T-cell (primary cell): ENCODE measurements around the gene SVIL. TPM values are rescaled to one million over a fixed set of nuclear protein-coding genes. Genes with fewer than 3 reads are reported as not detected.

Source experiments
- ATAC-seq, 4 experiments: fragments of 200-7000 bp in 3 of 4; fragments of 150-1000 bp in 1 of 4; cut with Tn5 transposase; replicated peaks in 1 of 4; 1 replicate in 3 of 4; 2 replicates in 1 of 4; pipeline ENCODE4 v1.10.0; 2021; ENCODE audit warnings: moderate library complexity in 3 of 4, mild to moderate bottlenecking in 2 of 4, moderate number of reproducible peaks in 1 of 4
- CTCF ChIA-PET, 2 donors: fragments of 300-600 bp; sonication (Branson Sonifier 250); formaldehyde crosslinking; loops; one replicate each; lab custom pipeline; 2022; ENCODE audit warnings: antibody characterized with exemption in 2 of 2; lab: Charles Lee
- POLR2A ChIA-PET, 2 donors: fragments of 300-600 bp; sonication (Branson Sonifier 250); formaldehyde crosslinking; loops; one replicate each; lab custom pipeline; 2022; ENCODE audit warnings: antibody characterized with exemption in 2 of 2; lab: Charles Lee
- DNase-seq, 35 experiments: peaks; one replicate each; pipeline versions ENCODE4 v3.0.0 to v3.0.0-alpha.2; 2013 to 2023
- H3K27ac ChIP-seq: one replicate; pipeline ENCODE4 v1.5.1; 2013; ENCODE audit warnings: low read length
- H3K27me3 ChIP-seq, 2 experiments: replicated peaks in 1 of 2; 1 replicate in 1 of 2; 2 replicates in 1 of 2; pipeline versions ENCODE4 v1.6.1 to v1.7.0; 2013; ENCODE audit warnings: low read length in 1 of 2, mixed read lengths in 1 of 2; ENCODE audit not compliant: control insufficient read depth in 2 of 2, insufficient read depth in 2 of 2; ENCODE audit errors: extremely low read depth in 1 of 2
- H3K36me3 ChIP-seq, 2 donors: 1 replicate in 1 of 2; 2 replicates in 1 of 2; pipeline versions ENCODE4 v1.6.1 to v1.7.0; 2013; ENCODE audit warnings: low read length in 1 of 2; ENCODE audit not compliant: control insufficient read depth in 2 of 2, insufficient read depth in 1 of 2; ENCODE audit errors: extremely low read depth in 1 of 2
- H3K4me1 ChIP-seq, 2 experiments: 1 replicate in 1 of 2; 2 replicates in 1 of 2; pipeline versions ENCODE4 v1.6.1 to v1.7.0; 2013; ENCODE audit warnings: low read length in 2 of 2, mixed read lengths in 1 of 2; ENCODE audit not compliant: insufficient read depth in 2 of 2, control insufficient read depth in 1 of 2; ENCODE audit errors: extremely low read depth in 1 of 2
- H3K4me3 ChIP-seq, 2 donors: 1 replicate in 1 of 2; 2 replicates in 1 of 2; pipeline versions ENCODE4 v1.5.1 to v1.7.0; 2013; ENCODE audit warnings: mild to moderate bottlenecking in 2 of 2, low read length in 1 of 2, moderate library complexity in 1 of 2; ENCODE audit not compliant: control insufficient read depth in 1 of 2; ENCODE audit errors: extremely low read depth in 1 of 2
- H3K9me3 ChIP-seq: 2 replicates; pipeline ENCODE4 v1.7.0; 2013
- H3K27ac Mint-ChIP-seq, 2 donors: one replicate each; pipeline ENCODE4 v1.8.0; 2020 to 2021; ENCODE audit warnings: mild to moderate bottlenecking in 2 of 2, mixed read lengths in 2 of 2
- H3K27me3 Mint-ChIP-seq, 2 donors: one replicate each; pipeline ENCODE4 v1.8.0; 2021 to 2022; ENCODE audit warnings: mixed read lengths in 2 of 2
- H3K36me3 Mint-ChIP-seq: one replicate; pipeline ENCODE4 v1.8.0; 2021; ENCODE audit warnings: mixed read lengths
- H3K4me1 Mint-ChIP-seq, 3 donors: one replicate each; pipeline ENCODE4 v1.8.0; 2020 to 2022; ENCODE audit warnings: mixed read lengths in 3 of 3, mild to moderate bottlenecking in 1 of 3
- H3K4me3 Mint-ChIP-seq, 3 donors: one replicate each; pipeline ENCODE4 v1.8.0; 2020 to 2022; ENCODE audit warnings: mild to moderate bottlenecking in 3 of 3, mixed read lengths in 3 of 3, moderate library complexity in 3 of 3
- H3K9me3 Mint-ChIP-seq, 3 donors: one replicate each; pipeline ENCODE4 v1.8.0; 2020 to 2022; ENCODE audit warnings: mixed read lengths in 3 of 3
- WGBS: methylation state at CpG from one replicate; pipeline ENCODE4 v1.1.5; 2013; ENCODE audit warnings: missing lambda C conversion rate; ENCODE audit not compliant: insufficient coverage; 5-methylcytosine and 5-hydroxymethylcytosine counted together
- total RNA-seq, 35 experiments: library from RNA in 6 of 35; stranded (reverse) in 6 of 35; fragments of 120-200 nt in 1 of 35; gene quantifications; one replicate each; pipeline versions ENCODE4 v1.2.1 to v1.2.4 and lab custom pipeline; 2013 to 2026

SVIL gene
- total RNA-seq, 5 donors from 2014 or later (not counting 1 experiment from before 2014, with no cell fraction given) = 17.4 to 45.6 (median 19.6) TPM

GRCh38 chr10:29559996-29560395 is 74.8 kb downstream of the SVIL start:
- POLR2A ChIA-PET = no interaction called here
- ATAC-seq = no peak
- WGBS = 100% methylated on average over 1 of the region's 4 CpGs

DNA sequence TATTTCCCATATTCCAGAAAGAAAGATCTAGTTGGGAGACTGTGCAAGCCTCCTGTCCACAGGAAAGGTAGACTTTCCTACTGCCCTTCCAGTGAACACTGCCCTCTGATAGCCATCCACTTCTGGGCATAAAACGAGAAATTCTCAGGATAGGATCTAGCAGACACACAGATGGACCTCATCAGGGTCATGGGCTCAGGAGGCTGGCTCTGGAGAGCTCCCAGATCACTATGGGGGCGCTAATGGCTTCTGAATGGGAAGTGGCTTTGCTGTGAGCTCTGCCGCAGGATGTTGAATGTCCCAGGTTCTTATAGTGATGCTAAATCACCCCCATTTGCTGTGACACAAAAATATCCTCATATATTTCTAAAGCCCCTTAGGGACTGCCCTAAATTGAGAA is 77.1 kb downstream of the SVIL start:
- ATAC-seq (no peak), DNase-seq (no peak)
- Histone ChIP-seq H3K36me3 (peaks cover 5 to 9% of the 10 kb centered on the region in 2 donors), H3K9me3 (no peaks in the 10 kb centered on the region), H3K27me3 (no peaks in the 10 kb centered on the region), H3K27ac (no peak overlapping the region), H3K4me1 (no peaks in the 10 kb centered on the region), H3K4me3 (no peak overlapping the region)
- Mint-ChIP-seq H3K36me3 (peaks cover 25% of the 10 kb centered on the region), H3K27me3 (no peaks in the 10 kb centered on the region), H3K4me3 (no peak overlapping the region), H3K4me1 (no peaks in the 10 kb centered on the region), H3K27ac (no peak overlapping the region), H3K9me3 (no peaks in the 10 kb centered on the region)
- WGBS = 50% methylated on average over 1 of the region's 3 CpGs
- POLR2A ChIA-PET = no interaction called here
- CTCF ChIA-PET = no interaction called here

More at GRCh38 chr10:29559996-29560395, 74.8 kb downstream of the SVIL start:
- H3K4me1 Mint-ChIP-seq = no peaks in the 10 kb centered on the region
- peaks cover 0 to 4% of the 10 kb centered on the region in 2 donors for H3K36me3 ChIP-seq
- no peaks in the 10 kb centered on the region for H3K27me3 ChIP-seq
- H3K4me3 Mint-ChIP-seq = no peak overlapping the region
- no peak overlapping the region for H3K27ac Mint-ChIP-seq
- no peaks in the 10 kb centered on the region for H3K9me3 Mint-ChIP-seq
- H3K4me1 ChIP-seq = no peaks in the 10 kb centered on the region
- H3K36me3 Mint-ChIP-seq = peaks cover 26% of the 10 kb centered on the region
- DNase-seq = no peak
- CTCF ChIA-PET = interaction anchor here in 1 of 2 donors (0.7 kb wide), 1 partner anchor 99 kb away, joined by 3 read pairs; no protein-coding TSS in a partner anchor
- no peak overlapping the region for H3K27ac ChIP-seq
- H3K4me3 ChIP-seq = no peak overlapping the region
- no peaks in the 10 kb centered on the region for H3K9me3 ChIP-seq
- H3K27me3 Mint-ChIP-seq = no peaks in the 10 kb centered on the region

DNA sequence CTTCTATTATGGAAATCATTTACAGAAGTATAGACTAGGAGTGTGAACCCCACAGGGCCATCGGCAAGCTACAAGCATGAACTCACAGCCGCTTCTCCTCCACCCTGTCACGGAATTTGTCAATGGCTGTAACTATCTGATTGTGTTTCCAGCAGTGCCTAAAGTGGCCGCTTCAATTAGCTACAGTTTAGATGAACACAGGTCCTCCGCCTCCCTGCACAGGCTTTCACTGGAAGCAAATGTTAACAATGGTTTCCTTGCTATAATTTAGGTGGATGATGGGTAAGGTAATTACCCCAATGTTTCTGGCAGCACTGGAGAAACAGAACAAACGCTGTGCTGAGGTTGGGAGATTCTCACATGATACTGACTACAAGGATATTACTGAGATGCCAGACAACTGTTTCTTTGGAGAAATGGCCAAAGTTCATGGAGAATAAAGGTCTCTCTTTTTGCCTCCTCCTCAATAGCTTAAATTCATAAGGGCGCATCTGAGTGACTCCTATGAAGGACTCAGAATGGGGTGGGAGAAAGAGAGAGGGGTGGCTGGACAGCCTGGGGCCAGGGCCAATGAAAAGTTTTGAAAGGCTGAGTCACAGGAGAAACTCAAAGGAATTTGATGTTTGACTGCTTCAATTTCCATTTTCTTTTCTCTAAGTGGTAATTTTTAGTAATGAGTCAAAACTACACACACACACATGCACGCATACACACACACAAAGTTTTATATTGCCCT is 78.9 kb downstream of the SVIL start:
- Histone ChIP-seq H3K27me3 (no peaks in the 10 kb centered on the region), H3K27ac (no peak overlapping the region), H3K9me3 (no peaks in the 10 kb centered on the region), H3K36me3 (peaks cover 8 to 13% of the 10 kb centered on the region in 2 donors), H3K4me1 (no peaks in the 10 kb centered on the region), H3K4me3 (no peak overlapping the region)
- no peak for DNase-seq
- Mint-ChIP-seq H3K27me3 (no peaks in the 10 kb centered on the region), H3K4me1 (no peaks in the 10 kb centered on the region), H3K4me3 (no peak overlapping the region), H3K9me3 (no peaks in the 10 kb centered on the region), H3K27ac (no peak overlapping the region), H3K36me3 (peaks cover 25% of the 10 kb centered on the region)
- ChIA-PET POLR2A (interaction anchor here in 1 of 2 donors (0.8 kb wide), 1 partner anchor 33 kb away, joined by 3 read pairs; no protein-coding TSS in a partner anchor), CTCF (interaction anchor here in 1 of 2 donors (0.6 kb wide), 1 partner anchor 10 kb away, joined by 10 read pairs; no protein-coding TSS in a partner anchor)
- no peak for ATAC-seq
- WGBS = 90% methylated on average over 4 of the region's 8 CpGs

- no peaks in the 10 kb centered on the region for H3K4me1 Mint-ChIP-seq
- POLR2A ChIA-PET = interaction anchor here in 1 of 2 donors (0.8 kb wide), 1 partner anchor 33 kb away, joined by 3 read pairs; no protein-coding TSS in a partner anchor
- DNase-seq = no peak
Observed at GRCh38 chr10:29555091-29555745, 79.6 kb downstream of the SVIL start.

DNA sequence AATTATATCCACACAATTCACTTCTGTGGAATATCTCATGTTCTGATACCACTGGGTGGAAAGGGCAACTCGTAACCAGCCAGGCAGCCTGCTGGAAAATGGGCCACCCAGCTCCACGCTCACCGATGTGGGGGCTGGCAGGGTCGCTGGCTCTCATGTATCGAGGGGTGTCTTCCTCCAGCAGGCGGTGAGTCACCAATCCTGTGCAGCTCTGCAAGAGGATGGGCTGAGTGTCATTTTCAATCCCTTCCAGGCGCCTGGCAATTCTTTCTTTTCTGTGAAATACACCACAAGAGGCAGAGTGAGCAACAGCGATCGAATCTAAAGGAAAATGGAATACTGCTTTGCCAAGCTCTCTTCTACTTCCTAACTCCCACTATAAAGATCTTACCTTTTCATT is 80.1 kb downstream of the SVIL start:
- no peak overlapping the region for H3K4me3 ChIP-seq
- DNase-seq (no peak), ATAC-seq (no peak)
- H3K4me1 ChIP-seq = no peaks in the 10 kb centered on the region
- WGBS = 93% methylated on average over 6 of the region's 9 CpGs
- no peaks in the 10 kb centered on the region for H3K27me3 ChIP-seq
- Mint-ChIP-seq H3K4me1 (no peaks in the 10 kb centered on the region), H3K27ac (no peak overlapping the region), H3K4me3 (no peak overlapping the region), H3K9me3 (no peaks in the 10 kb centered on the region), H3K27me3 (no peaks in the 10 kb centered on the region), H3K36me3 (peaks cover 34% of the 10 kb centered on the region)
- H3K27ac ChIP-seq = no peak overlapping the region
- POLR2A ChIA-PET = no interaction called here
- H3K9me3 ChIP-seq = no peaks in the 10 kb centered on the region
- peaks cover 15 to 23% of the 10 kb centered on the region in 2 donors for H3K36me3 ChIP-seq
- CTCF ChIA-PET = no interaction called here

More at GRCh38 chr10:29555091-29555745, 79.6 kb downstream of the SVIL start:
- no peaks in the 10 kb centered on the region for H3K27me3 ChIP-seq
- no peak for ATAC-seq
- Mint-ChIP-seq H3K9me3 (no peaks in the 10 kb centered on the region), H3K36me3 (peaks cover 31% of the 10 kb centered on the region), H3K27me3 (no peaks in the 10 kb centered on the region), H3K4me3 (no peak overlapping the region), H3K27ac (no peak overlapping the region)
- no peak overlapping the region for H3K27ac ChIP-seq
- no peaks in the 10 kb centered on the region for H3K9me3 ChIP-seq
- no peak overlapping the region for H3K4me3 ChIP-seq
- CTCF ChIA-PET = interaction anchor here in 1 of 2 donors (0.6 kb wide), 1 partner anchor 9 kb away, joined by 10 read pairs; no protein-coding TSS in a partner anchor
- peaks cover 15 to 20% of the 10 kb centered on the region in 2 donors for H3K36me3 ChIP-seq
- 100% methylated on average over 2 of the region's 6 CpGs for WGBS
- H3K4me1 ChIP-seq = no peaks in the 10 kb centered on the region

GRCh38 chr10:29553544-29554250 is 81.1 kb downstream of the SVIL start:
- no peak overlapping the region for H3K27ac ChIP-seq
- H3K4me1 ChIP-seq = peaks cover 0 to under 1% of the 10 kb centered on the region in 2 experiments
- POLR2A ChIA-PET = no interaction called here
- no peaks in the 10 kb centered on the region for H3K9me3 Mint-ChIP-seq
- WGBS = 100% methylated on average over 5 of the region's 13 CpGs
- no peak overlapping the region for H3K27ac Mint-ChIP-seq
- H3K4me3 Mint-ChIP-seq = no peak overlapping the region
- no peak for ATAC-seq
- H3K9me3 ChIP-seq = no peaks in the 10 kb centered on the region
- no peak for DNase-seq
- peaks cover 15 to 23% of the 10 kb centered on the region in 2 donors for H3K36me3 ChIP-seq
- no peaks in the 10 kb centered on the region for H3K27me3 ChIP-seq
- no peaks in the 10 kb centered on the region for H3K27me3 Mint-ChIP-seq
- CTCF ChIA-PET = no interaction called here
- peaks cover 36% of the 10 kb centered on the region for H3K36me3 Mint-ChIP-seq
- H3K4me1 Mint-ChIP-seq = peaks cover under 1 to 1% (median under 1%) of the 10 kb centered on the region in 3 donors
- no peak overlapping the region for H3K4me3 ChIP-seq
